ENCODE measurements around the gene ZNF526. TPM values are rescaled to one million over a fixed set of nuclear protein-coding genes. Genes with fewer than 3 reads are reported as not detected.

The ZNF526 gene
- total RNA-seq, 1 donor from 2014 or later, result 11.7 TPM

GRCh38 chr19:42191330-42191729 lies 28.8 kb upstream of the ZNF526 start:
- TF ChIP-seq CTCF (IDR thresholded peaks at IDR 0.05), result no peak
- no peaks in the 10 kb centered on the region for H3K36me3 ChIP-seq
- intact Hi-C loops (cut with DNase I), result no loop called here
- ATAC-seq, result peak in 1 of 2 donors; percentile 19
- no peak overlapping the region for H3K4me3 ChIP-seq
- peak overlapping the region; percentile 3 for H3K27ac ChIP-seq
- no peak for DNase-seq
- H3K27me3 ChIP-seq (ENCODE audit: low read depth), result no peaks in the 10 kb centered on the region
- H3K4me1 ChIP-seq, result peaks cover 12% of the 10 kb centered on the region
- no peaks in the 10 kb centered on the region for H3K9me3 ChIP-seq

- H3K27me3 ChIP-seq (ENCODE audit: low read depth), result no peaks in the 10 kb centered on the region
These were observed 28.3 kb upstream of the ZNF526 start for GRCh38 chr19:42191855-42192254.

GRCh38 chr19:42193294-42193693 lies 26.8 kb upstream of the ZNF526 start:
- H3K27ac ChIP-seq, result no peak overlapping the region
- intact Hi-C loops (cut with DNase I), result no loop called here
- peaks cover 15% of the 10 kb centered on the region for H3K36me3 ChIP-seq
- no peaks in the 10 kb centered on the region for H3K27me3 ChIP-seq (ENCODE audit: low read depth)
- no peak for TF ChIP-seq CTCF (IDR thresholded peaks at IDR 0.05)
- DNase-seq (no peak), ATAC-seq (no peak)
- no peaks in the 10 kb centered on the region for H3K9me3 ChIP-seq
- H3K4me3 ChIP-seq, result no peak overlapping the region
- peaks cover 24% of the 10 kb centered on the region for H3K4me1 ChIP-seq

More at GRCh38 chr19:42191855-42192254, 28.3 kb upstream of the ZNF526 start:
- Histone ChIP-seq H3K9me3 (no peaks in the 10 kb centered on the region), H3K4me1 (peaks cover 12% of the 10 kb centered on the region), H3K4me3 (no peak overlapping the region), H3K27ac (peak overlapping the region; percentile 3), H3K36me3 (peaks cover 3% of the 10 kb centered on the region)
- intact Hi-C loops (cut with DNase I), result no loop called here
- no peak for DNase-seq
- no peak for TF ChIP-seq CTCF (IDR thresholded peaks at IDR 0.05)
- ATAC-seq, result peak; percentile 74 to 83

- intact Hi-C loops (cut with DNase I), result no loop called here
- ATAC-seq, result no peak
- no peaks in the 10 kb centered on the region for H3K27me3 ChIP-seq (ENCODE audit: low read depth)
- no peak for DNase-seq
- no peaks in the 10 kb centered on the region for H3K9me3 ChIP-seq
- H3K4me1 ChIP-seq, result peaks cover 28% of the 10 kb centered on the region
- peaks cover 20% of the 10 kb centered on the region for H3K36me3 ChIP-seq
- H3K27ac ChIP-seq, result no peak overlapping the region
- no peak overlapping the region for H3K4me3 ChIP-seq
- no peak for TF ChIP-seq CTCF (IDR thresholded peaks at IDR 0.05)
These were observed 26.4 kb upstream of the ZNF526 start for GRCh38 chr19:42193706-42194105.

- no peak overlapping the region for H3K27ac ChIP-seq
These were observed 23.8 kb upstream of the ZNF526 start for GRCh38 chr19:42196011-42197001.

More at GRCh38 chr19:42196011-42197001, 23.8 kb upstream of the ZNF526 start:
- peaks cover 42% of the 10 kb centered on the region for H3K36me3 ChIP-seq
- peaks cover 53% of the 10 kb centered on the region for H3K4me1 ChIP-seq
- ATAC-seq, result no peak
- no peak overlapping the region for H3K4me3 ChIP-seq
- no peak for TF ChIP-seq CTCF (IDR thresholded peaks at IDR 0.05)
- no peaks in the 10 kb centered on the region for H3K27me3 ChIP-seq (ENCODE audit: low read depth)
- no peaks in the 10 kb centered on the region for H3K9me3 ChIP-seq
- DNase-seq, result no peak
- intact Hi-C loops (cut with DNase I), result no loop called here

All from lower lobe of right lung (tissue), 2 donors.